Psoas muscle (tissue), 8 donors: ENCODE measurements around the gene MCM3. TPM values are rescaled to one million over a fixed set of nuclear protein-coding genes. Genes with fewer than 3 reads are reported as not detected.

Experiments used
- ATAC-seq, 4 donors: fragments of 200-7000 bp; cut with Tn5 transposase; one replicate each; pipeline ENCODE4 v1.9.1; 2020; ENCODE audit warnings: moderate library complexity in 3 of 4, mild to moderate bottlenecking in 2 of 4
- DNase-seq, 2 donors: peaks; one replicate each; pipeline ENCODE4 v3.0.0-alpha.2; 2020
- H3K27ac ChIP-seq: fragments of 200-600 bp; one replicate; pipeline ENCODE4 v1.8.0; 2022
- H3K27me3 ChIP-seq, 3 donors: fragments of 200-600 bp in 1 of 3; one replicate each; pipeline versions ENCODE4 v1.6.1 to v1.8.0; 2013 to 2022; ENCODE audit warnings: low read length in 2 of 3, mild to moderate bottlenecking in 2 of 3, moderate library complexity in 1 of 3; ENCODE audit not compliant: insufficient read depth in 3 of 3
- H3K36me3 ChIP-seq, 2 donors: fragments of 200-600 bp in 1 of 2; one replicate each; pipeline versions ENCODE4 v1.6.1 to v1.8.0; 2013 to 2022; ENCODE audit warnings: low read depth in 1 of 2, mild to moderate bottlenecking in 1 of 2, moderate library complexity in 1 of 2; ENCODE audit not compliant: insufficient read depth in 1 of 2
- H3K4me1 ChIP-seq: fragments of 200-600 bp; one replicate; pipeline ENCODE4 v1.8.0; 2022
- H3K4me3 ChIP-seq: fragments of 200-600 bp; one replicate; pipeline ENCODE4 v1.8.0; 2022; ENCODE audit warnings: mild to moderate bottlenecking
- H3K9me3 ChIP-seq: fragments of 200-600 bp; one replicate; pipeline ENCODE4 v1.8.0; 2022
- CTCF ChIP-seq: fragments of 200-600 bp; IDR thresholded peaks from one replicate; pipeline ENCODE4 v1.8.0; 2022; ENCODE audit warnings: antibody characterized with exemption
- WGBS, 3 donors: extraction: QIAGEN DNeasy Blood & Tissue Kit; methylation state at CpG; one replicate each; pipeline versions ENCODE4 v1.1.6 to v1.1.7; 2013; 5-methylcytosine and 5-hydroxymethylcytosine counted together
- intact Hi-C, 2 donors: fragments of 100-400 bp; cut with DNase I; formaldehyde crosslinking; loops; one replicate each; pipeline versions ENCODE4 v1.11.0 to v1.14.2; 2022
- polyA plus RNA-seq, 3 donors: library from polyadenylated mRNA; stranded (reverse); fragments of 200-250 nt; gene quantifications; one replicate each; pipeline ENCODE4 v1.2.3, GENCODE V29; 2013
- total RNA-seq, 4 donors: library from RNA; stranded (reverse); fragmentation: NEBNext Ultra II Directional in 2 of 4; extraction: Animal tissue kit (Norgen Biotek cat#: 25700) in 2 of 4; gene quantifications; one replicate each; pipeline versions ENCODE4 v1.2.1 to v1.2.4, GENCODE V29; 2021 to 2023
- donor health status: healthy with polysubstance abuse.
- donor health status: DM: no; HTN: no; CAD: no; lungs with moderate emphysema.
- donor health status: Bipolar disorder and iron deficiency.
- donor health status: healthy.
- donor health status: DM: yes; HTN: yes; CAD: no.
- donor health status: DM: no; HTN: no; CAD: no.
- donor health status: DM: no; HTN: no; CAD: no.
- donor health status: DM: yes; HTN: yes; CAD: no.

MCM3 gene
- total and polyA plus RNA-seq, 7 donors: 7.6 to 25.0 (median 11.2) TPM

- intact Hi-C loops: no loop called here
- TF ChIP-seq CTCF: no peak
- Histone ChIP-seq H3K27ac (no peak overlapping the region), H3K36me3 (no peaks in the 10 kb centered on the region), H3K27me3 (no peaks in the 10 kb centered on the region), H3K9me3 (no peaks in the 10 kb centered on the region), H3K4me1 (no peaks in the 10 kb centered on the region), H3K4me3 (no peak overlapping the region)
- ATAC-seq: no peak
- no peak for DNase-seq
- 27 to 30% (median 29%) methylated on average over 6 of the region's 6 CpGs for WGBS, 3 donors
These were observed 20.9 kb upstream of the MCM3 start for GRCh38 chr6:52305411-52305810.

- Histone ChIP-seq H3K4me3 (no peak overlapping the region), H3K27me3 (no peaks in the 10 kb centered on the region), H3K9me3 (no peaks in the 10 kb centered on the region), H3K36me3 (no peaks in the 10 kb centered on the region), H3K27ac (no peak overlapping the region), H3K4me1 (no peaks in the 10 kb centered on the region)
- no peak for TF ChIP-seq CTCF
- intact Hi-C loops: no loop called here
- no peak for ATAC-seq
- DNase-seq: no peak
- 53 to 70% (median 57%) methylated on average over 1 of the region's 1 CpG for WGBS, 3 donors
These were observed 20.4 kb upstream of the MCM3 start for GRCh38 chr6:52304983-52305390.

- TF ChIP-seq CTCF: no peak
- no peak overlapping the region for H3K27ac ChIP-seq
- no peaks in the 10 kb centered on the region for H3K27me3 ChIP-seq
- H3K36me3 ChIP-seq: no peaks in the 10 kb centered on the region
- intact Hi-C loops: no loop called here
- H3K4me3 ChIP-seq: no peak overlapping the region
- ATAC-seq: no peak
- H3K4me1 ChIP-seq: no peaks in the 10 kb centered on the region
- WGBS, 3 donors: 89 to 100% (median 92%) methylated on average over 1 of the region's 1 CpG
- no peak for DNase-seq
- H3K9me3 ChIP-seq: no peaks in the 10 kb centered on the region
These were observed 18.6 kb upstream of the MCM3 start for GRCh38 chr6:52303178-52303577.

- Histone ChIP-seq H3K27ac (no peak overlapping the region), H3K4me3 (no peak overlapping the region), H3K4me1 (no peaks in the 10 kb centered on the region), H3K9me3 (no peaks in the 10 kb centered on the region), H3K27me3 (no peaks in the 10 kb centered on the region), H3K36me3 (no peaks in the 10 kb centered on the region)
- no peak for ATAC-seq
- no peak for TF ChIP-seq CTCF
- no peak for DNase-seq
- 53 to 68% (median 61%) methylated on average over 1 of the region's 1 CpG for WGBS, 3 donors
- intact Hi-C loops: no loop called here
These were observed 16.8 kb upstream of the MCM3 start for GRCh38 chr6:52301326-52301725.

- H3K4me1 ChIP-seq: no peaks in the 10 kb centered on the region
- H3K4me3 ChIP-seq: no peak overlapping the region
- TF ChIP-seq CTCF: no peak
- intact Hi-C loops: no loop called here
- ATAC-seq (no peak), DNase-seq (no peak)
- no peaks in the 10 kb centered on the region for H3K9me3 ChIP-seq
- H3K27ac ChIP-seq: no peak overlapping the region
- WGBS, 3 donors: 93 to 96% (median 95%) methylated on average over 2 of the region's 2 CpGs
- H3K27me3 ChIP-seq: no peaks in the 10 kb centered on the region
- no peaks in the 10 kb centered on the region for H3K36me3 ChIP-seq
These were observed 16.0 kb upstream of the MCM3 start for GRCh38 chr6:52300489-52300931.
